ENCODE measurements around the gene DVL1.

DVL1 gene

GRCh38 chr1:1302006-1302430 lies 47.2 kb downstream of the DVL1 start:
- no peak overlapping the region for H3K9ac ChIP-seq (ENCODE audit: insufficient read length, low read depth)
- no peak overlapping the region for H3K4me3 ChIP-seq (ENCODE audit: insufficient read length, low read depth)
- H3K4me1 ChIP-seq (ENCODE audit: insufficient read depth, insufficient read length) = peaks cover 25% of the 10 kb centered on the region
- peaks cover 16% of the 10 kb centered on the region for H3K36me3 ChIP-seq (ENCODE audit: insufficient read depth, insufficient read length, low read length)
- no peak for DNase-seq (ENCODE audit: low read depth, low spot score)
- H3K27me3 ChIP-seq (ENCODE audit: insufficient read depth, insufficient read length) = no peaks in the 10 kb centered on the region
- no peaks in the 10 kb centered on the region for H3K9me3 ChIP-seq (ENCODE audit: insufficient read depth, low read length)
- no peak for TF ChIP-seq ZNF274 (IDR thresholded peaks at IDR 0.05; ENCODE audit: low read depth, low read length)
- no peak for TF ChIP-seq YY1 (IDR thresholded peaks at IDR 0.05; ENCODE audit: insufficient read depth, insufficient read length)
- TF ChIP-seq SUZ12 (IDR thresholded peaks at IDR 0.05; ENCODE audit: extremely low read depth, insufficient read depth, insufficient read length) = no peak

- Histone ChIP-seq H3K4me3 (ENCODE audit: insufficient read length, low read depth) (no peak overlapping the region), H3K27me3 (ENCODE audit: insufficient read depth, insufficient read length) (no peaks in the 10 kb centered on the region), H3K9ac (ENCODE audit: insufficient read length, low read depth) (no peak overlapping the region), H3K36me3 (ENCODE audit: insufficient read depth, insufficient read length, low read length) (peaks cover 20% of the 10 kb centered on the region), H3K4me1 (ENCODE audit: insufficient read depth, insufficient read length) (peaks cover 16% of the 10 kb centered on the region), H3K9me3 (ENCODE audit: insufficient read depth, low read length) (no peaks in the 10 kb centered on the region)
- no peak for TF ChIP-seq YY1 (IDR thresholded peaks at IDR 0.05; ENCODE audit: insufficient read depth, insufficient read length)
- TF ChIP-seq ZNF274 (IDR thresholded peaks at IDR 0.05; ENCODE audit: low read depth, low read length) = no peak
- no peak for TF ChIP-seq SUZ12 (IDR thresholded peaks at IDR 0.05; ENCODE audit: extremely low read depth, insufficient read depth, insufficient read length)
- DNase-seq (ENCODE audit: low read depth, low spot score) = no peak
These were observed 48.9 kb downstream of the DVL1 start for GRCh38 chr1:1300352-1300739.

- Histone ChIP-seq H3K36me3 (ENCODE audit: insufficient read depth, insufficient read length, low read length) (peaks cover 20% of the 10 kb centered on the region), H3K4me3 (ENCODE audit: insufficient read length, low read depth) (no peak overlapping the region), H3K27me3 (ENCODE audit: insufficient read depth, insufficient read length) (no peaks in the 10 kb centered on the region), H3K9me3 (ENCODE audit: insufficient read depth, low read length) (no peaks in the 10 kb centered on the region), H3K4me1 (ENCODE audit: insufficient read depth, insufficient read length) (peaks cover 16% of the 10 kb centered on the region), H3K9ac (ENCODE audit: insufficient read length, low read depth) (no peak overlapping the region)
- TF ChIP-seq ZNF274 (IDR thresholded peaks at IDR 0.05; ENCODE audit: low read depth, low read length) (no peak), YY1 (IDR thresholded peaks at IDR 0.05; ENCODE audit: insufficient read depth, insufficient read length) (no peak), SUZ12 (IDR thresholded peaks at IDR 0.05; ENCODE audit: extremely low read depth, insufficient read depth, insufficient read length) (no peak)
- DNase-seq (ENCODE audit: low read depth, low spot score) = no peak
These were observed 49.4 kb downstream of the DVL1 start for GRCh38 chr1:1299686-1300351.

- Histone ChIP-seq H3K9ac (ENCODE audit: insufficient read length, low read depth) (no peak overlapping the region), H3K9me3 (ENCODE audit: insufficient read depth, low read length) (no peaks in the 10 kb centered on the region), H3K27me3 (ENCODE audit: insufficient read depth, insufficient read length) (no peaks in the 10 kb centered on the region), H3K4me1 (ENCODE audit: insufficient read depth, insufficient read length) (peaks cover 16% of the 10 kb centered on the region), H3K36me3 (ENCODE audit: insufficient read depth, insufficient read length, low read length) (peaks cover 27% of the 10 kb centered on the region), H3K4me3 (ENCODE audit: insufficient read length, low read depth) (no peak overlapping the region)
- no peak for DNase-seq (ENCODE audit: low read depth, low spot score)
- TF ChIP-seq ZNF274 (IDR thresholded peaks at IDR 0.05; ENCODE audit: low read depth, low read length) (no peak), YY1 (IDR thresholded peaks at IDR 0.05; ENCODE audit: insufficient read depth, insufficient read length) (no peak), SUZ12 (IDR thresholded peaks at IDR 0.05; ENCODE audit: extremely low read depth, insufficient read depth, insufficient read length) (no peak)
These were observed 50.1 kb downstream of the DVL1 start for GRCh38 chr1:1298861-1299685.

- peaks cover 32% of the 10 kb centered on the region for H3K36me3 ChIP-seq (ENCODE audit: insufficient read depth, insufficient read length, low read length)
- H3K9me3 ChIP-seq (ENCODE audit: insufficient read depth, low read length) = no peaks in the 10 kb centered on the region
- H3K4me3 ChIP-seq (ENCODE audit: insufficient read length, low read depth) = no peak overlapping the region
- TF ChIP-seq SUZ12 (IDR thresholded peaks at IDR 0.05; ENCODE audit: extremely low read depth, insufficient read depth, insufficient read length) (no peak), YY1 (IDR thresholded peaks at IDR 0.05; ENCODE audit: insufficient read depth, insufficient read length) (no peak), ZNF274 (IDR thresholded peaks at IDR 0.05; ENCODE audit: low read depth, low read length) (no peak)
- no peak overlapping the region for H3K9ac ChIP-seq (ENCODE audit: insufficient read length, low read depth)
- peaks cover 10% of the 10 kb centered on the region for H3K4me1 ChIP-seq (ENCODE audit: insufficient read depth, insufficient read length)
- H3K27me3 ChIP-seq (ENCODE audit: insufficient read depth, insufficient read length) = no peaks in the 10 kb centered on the region
- DNase-seq (ENCODE audit: low read depth, low spot score) = no peak
These were observed 51.3 kb downstream of the DVL1 start for GRCh38 chr1:1297802-1298424.

- no peak for TF ChIP-seq YY1 (IDR thresholded peaks at IDR 0.05; ENCODE audit: insufficient read depth, insufficient read length)
- TF ChIP-seq ZNF274 (IDR thresholded peaks at IDR 0.05; ENCODE audit: low read depth, low read length) = no peak
- TF ChIP-seq SUZ12 (IDR thresholded peaks at IDR 0.05; ENCODE audit: extremely low read depth, insufficient read depth, insufficient read length) = no peak
- Histone ChIP-seq H3K27me3 (ENCODE audit: insufficient read depth, insufficient read length) (no peaks in the 10 kb centered on the region), H3K4me3 (ENCODE audit: insufficient read length, low read depth) (no peak overlapping the region), H3K4me1 (ENCODE audit: insufficient read depth, insufficient read length) (peaks cover 10% of the 10 kb centered on the region), H3K9me3 (ENCODE audit: insufficient read depth, low read length) (no peaks in the 10 kb centered on the region), H3K36me3 (ENCODE audit: insufficient read depth, insufficient read length, low read length) (peaks cover 35% of the 10 kb centered on the region), H3K9ac (ENCODE audit: insufficient read length, low read depth) (no peak overlapping the region)
- no peak for DNase-seq (ENCODE audit: low read depth, low spot score)
These were observed 52.9 kb downstream of the DVL1 start for GRCh38 chr1:1296070-1297061.

Measured in NT2/D1 (cell line).